NCI-H2029 treated with DMSO at 0.1 percent for 48 hours (cell line): ENCODE measurements around the gene CNTN6.

Source experiments
- DNase-seq: peaks from one replicate; lab custom pipeline; 2025; lab: John Stamatoyannopoulos, UW

CNTN6 gene

GRCh38 chr3:1172644-1173043 lies 79.8 kb downstream of the CNTN6 start:
- no peak for DNase-seq

- DNase-seq, result no peak
Measured at GRCh38 chr3:1179146-1179545, 86.3 kb downstream of the CNTN6 start.

- no peak for DNase-seq
Measured at GRCh38 chr3:1183320-1184048, 90.7 kb downstream of the CNTN6 start.

- no peak for DNase-seq
Measured at GRCh38 chr3:1190569-1190968, 97.7 kb downstream of the CNTN6 start.

- DNase-seq, result no peak
Measured at GRCh38 chr3:1191026-1191425, 98.2 kb downstream of the CNTN6 start.

- no peak for DNase-seq
Measured at GRCh38 chr3:1195947-1196346, 103.1 kb downstream of the CNTN6 start.

GRCh38 chr3:1197051-1197450 lies 104.2 kb downstream of the CNTN6 start:
- DNase-seq, result no peak

- DNase-seq, result no peak
Measured at GRCh38 chr3:1200371-1200770, 107.5 kb downstream of the CNTN6 start.

GRCh38 chr3:1207904-1208303 lies 115.1 kb downstream of the CNTN6 start:
- no peak for DNase-seq

GRCh38 chr3:1214933-1215332 lies 122.1 kb downstream of the CNTN6 start:
- DNase-seq, result no peak

- no peak for DNase-seq
Measured at GRCh38 chr3:1216856-1217255, 124.0 kb downstream of the CNTN6 start.

GRCh38 chr3:1227111-1227510 lies 134.3 kb downstream of the CNTN6 start:
- DNase-seq, result no peak

- no peak for DNase-seq
Measured at GRCh38 chr3:1228289-1228688, 135.5 kb downstream of the CNTN6 start.

- DNase-seq, result no peak
Measured at GRCh38 chr3:1230920-1231319, 138.1 kb downstream of the CNTN6 start.

- DNase-seq, result no peak
Measured at GRCh38 chr3:1232276-1232675, 139.5 kb downstream of the CNTN6 start.

- no peak for DNase-seq
Measured at GRCh38 chr3:1235526-1236120, 142.8 kb downstream of the CNTN6 start.

- no peak for DNase-seq
Measured at GRCh38 chr3:1251282-1252060, 158.6 kb downstream of the CNTN6 start.

- no peak for DNase-seq
Measured at GRCh38 chr3:1252061-1252430, 159.2 kb downstream of the CNTN6 start.

GRCh38 chr3:1262246-1262645 lies 169.4 kb downstream of the CNTN6 start:
- no peak for DNase-seq

- DNase-seq, result no peak
Measured at GRCh38 chr3:1263121-1263520, 170.3 kb downstream of the CNTN6 start.

GRCh38 chr3:1269808-1270207 lies 177.0 kb downstream of the CNTN6 start:
- DNase-seq, result no peak

- no peak for DNase-seq
Measured at GRCh38 chr3:1272546-1273265, 179.9 kb downstream of the CNTN6 start.

- DNase-seq, result no peak
Measured at GRCh38 chr3:1275495-1275894, 182.7 kb downstream of the CNTN6 start.
